HAP-1 (cell line): ENCODE measurements around the gene EPGN.
A peak's percentile ranks its signal among the peaks of the same experiment; 100 is the strongest.
"Not testable (repeated sequence)": the region's sequence is repeated elsewhere in the genome, so short reads cannot be mapped to it uniquely, and the experiment has no call there.

Experiments used
- DNase-seq, 2 experiments: peaks; one replicate each; pipeline ENCODE4 v3.0.0-alpha.2; 2016 to 2020; ENCODE audit warnings: low spot score in 2 of 2
- H3K27me3 ChIP-seq: fragments of 250-450 bp; sonication (Bioruptor Pico); 2 replicates; pipeline ENCODE4 v1.5.1; 2020; ENCODE audit warnings: low read depth, mild to moderate bottlenecking, moderate library complexity
- H3K36me3 ChIP-seq: fragments of 250-450 bp; sonication (Bioruptor Pico); replicated peaks from 2 replicates; pipeline ENCODE4 v1.5.1; 2020; ENCODE audit warnings: mild to moderate bottlenecking
- H3K4me1 ChIP-seq: fragments of 250-450 bp; sonication (Bioruptor Pico); 2 replicates; pipeline ENCODE4 v1.5.1; 2020; ENCODE audit warnings: mild to moderate bottlenecking
- H3K4me3 ChIP-seq: fragments of 250-450 bp; sonication (Bioruptor Pico); 2 replicates; pipeline ENCODE4 v1.5.1; 2020; ENCODE audit warnings: mild to moderate bottlenecking, moderate library complexity
- H3K9me3 ChIP-seq: fragments of 250-450 bp; sonication (Bioruptor Pico); 2 replicates; pipeline ENCODE4 v1.5.1; 2020; ENCODE audit warnings: mild to moderate bottlenecking, moderate library complexity
- in situ Hi-C: fragments of 300-500 bp; cut with MboI; formaldehyde crosslinking; loops from 3 replicates; pipeline ENCODE4 v1.14.3; 2020; ENCODE audit warnings: low sequenced_read_pairs, inconsistent platforms, mixed read lengths

EPGN gene

DNA sequence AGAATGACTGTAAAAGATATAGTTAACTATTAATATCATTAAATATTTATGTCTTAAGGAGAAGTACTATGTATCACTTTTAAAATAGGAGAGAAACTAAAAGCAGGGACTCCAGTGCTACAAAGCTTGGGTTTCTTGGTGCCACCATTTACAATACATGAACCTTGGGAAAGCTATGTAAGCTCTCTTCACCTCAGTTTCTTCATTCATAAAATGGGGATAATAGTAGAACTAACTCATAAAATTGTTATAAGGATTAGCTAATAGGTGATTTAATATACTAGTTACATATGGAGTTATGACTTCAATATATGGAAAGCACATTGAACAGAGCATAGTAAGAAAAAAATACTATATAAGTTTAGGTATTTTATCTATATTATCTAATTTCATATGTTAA lies 23.7 kb downstream of the EPGN start:
- H3K9me3 ChIP-seq = no peaks in the 10 kb centered on the region
- no peaks in the 10 kb centered on the region for H3K36me3 ChIP-seq
- no peaks in the 10 kb centered on the region for H3K4me1 ChIP-seq
- no peak for DNase-seq
- H3K4me3 ChIP-seq = no peak overlapping the region
- in situ Hi-C loops = no loop called here
- H3K27me3 ChIP-seq = peaks cover 5% of the 10 kb centered on the region

DNA sequence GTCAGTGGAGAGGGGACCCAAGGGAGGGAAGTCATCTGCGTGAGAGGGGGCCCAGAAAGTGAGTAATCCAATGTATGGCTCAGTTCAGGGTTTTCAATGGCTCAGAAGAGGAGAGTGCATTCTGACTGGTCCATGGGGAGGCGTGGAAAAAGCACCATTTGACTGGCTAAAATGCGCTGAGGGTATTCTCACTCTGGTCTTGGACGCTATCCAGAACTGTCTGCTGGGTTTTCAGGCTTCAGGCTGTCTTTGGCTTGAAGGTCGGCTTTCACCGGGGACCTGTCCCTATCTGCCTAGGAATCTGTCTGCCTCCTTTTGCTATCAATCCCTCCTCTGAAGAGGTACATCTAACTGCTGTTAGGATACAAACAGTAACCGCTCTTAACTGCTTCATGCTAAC lies 26.4 kb downstream of the EPGN start:
- H3K36me3 ChIP-seq = no peaks in the 10 kb centered on the region
- no peaks in the 10 kb centered on the region for H3K9me3 ChIP-seq
- no peaks in the 10 kb centered on the region for H3K4me1 ChIP-seq
- in situ Hi-C loops = no loop called here
- DNase-seq = no peak
- no peak overlapping the region for H3K4me3 ChIP-seq
- H3K27me3 ChIP-seq = peaks cover 2% of the 10 kb centered on the region; the same call in 1 of the 2 replicates

- Histone ChIP-seq H3K27me3 (peaks cover 2% of the 10 kb centered on the region; the same call in 1 of the 2 replicates), H3K9me3 (no peaks in the 10 kb centered on the region), H3K4me3 (no peak overlapping the region), H3K4me1 (no peaks in the 10 kb centered on the region), H3K36me3 (no peaks in the 10 kb centered on the region)
- in situ Hi-C loops = no loop called here
- DNase-seq = no peak
Measured at GRCh38 chr4:74335341-74336021, 27.2 kb downstream of the EPGN start.

- no peak overlapping the region for H3K4me3 ChIP-seq
- no peaks in the 10 kb centered on the region for H3K27me3 ChIP-seq
- H3K9me3 ChIP-seq = no peaks in the 10 kb centered on the region; the same call in 1 of the 2 replicates
- in situ Hi-C loops = no loop called here
- no peaks in the 10 kb centered on the region for H3K4me1 ChIP-seq
- DNase-seq = no peak
- H3K36me3 ChIP-seq = no peaks in the 10 kb centered on the region
Measured at GRCh38 chr4:74338792-74339333, 30.6 kb downstream of the EPGN start.

DNA sequence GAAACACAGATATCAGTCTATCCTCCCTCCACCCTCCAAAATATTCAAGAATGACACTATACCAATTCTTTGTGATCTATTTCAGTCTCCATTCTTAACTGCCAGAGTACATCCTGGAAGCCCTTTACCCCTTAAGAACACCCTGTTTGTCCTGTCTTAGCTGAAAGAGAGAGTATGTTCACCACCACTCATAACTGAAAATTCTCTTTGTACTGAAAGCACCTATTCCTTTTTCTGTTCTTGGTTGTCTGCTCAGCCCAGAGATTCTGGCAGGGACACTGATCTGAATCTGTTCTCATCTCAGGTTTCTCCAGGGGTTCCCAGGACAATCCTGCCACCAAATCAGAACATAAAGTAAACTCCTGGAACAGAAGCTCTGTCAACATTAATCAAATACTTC lies 31.2 kb downstream of the EPGN start:
- Histone ChIP-seq H3K4me1 (no peaks in the 10 kb centered on the region), H3K9me3 (no peaks in the 10 kb centered on the region; the same call in 1 of the 2 replicates), H3K4me3 (no peak overlapping the region), H3K36me3 (no peaks in the 10 kb centered on the region), H3K27me3 (no peaks in the 10 kb centered on the region)
- in situ Hi-C loops = no loop called here
- DNase-seq = no peak

GRCh38 chr4:74340421-74340820 lies 32.2 kb downstream of the EPGN start:
- H3K4me1 ChIP-seq, DNase-seq, H3K9me3 ChIP-seq, in situ Hi-C loops, H3K4me3 ChIP-seq, H3K27me3 ChIP-seq, H3K36me3 ChIP-seq: not testable (repeated sequence)

- Histone ChIP-seq H3K4me3 (no peak overlapping the region), H3K27me3 (no peaks in the 10 kb centered on the region), H3K36me3 (no peaks in the 10 kb centered on the region), H3K9me3 (no peaks in the 10 kb centered on the region; the same call in 1 of the 2 replicates), H3K4me1 (no peaks in the 10 kb centered on the region)
- DNase-seq = no peak
- in situ Hi-C loops = no loop called here
Measured at GRCh38 chr4:74344031-74344430, 35.8 kb downstream of the EPGN start.

DNA sequence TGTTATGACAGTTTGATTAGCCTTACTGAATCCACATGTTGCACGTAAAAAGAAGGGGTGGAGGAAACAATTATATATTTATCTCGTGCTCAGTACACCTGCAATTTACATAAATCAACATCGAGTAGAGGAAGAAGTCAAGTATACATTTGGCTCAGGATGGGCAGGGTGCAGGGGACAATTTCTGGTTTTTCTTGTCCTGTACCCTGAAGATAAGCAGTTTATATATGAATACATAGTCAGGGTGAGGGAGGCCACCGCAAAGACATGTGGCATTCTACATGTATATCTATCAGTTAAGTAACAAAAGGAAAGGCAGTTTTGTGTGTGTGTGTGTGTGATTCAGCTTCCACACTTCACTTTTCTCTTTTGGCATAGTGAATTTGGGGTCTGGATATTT lies 45.6 kb downstream of the EPGN start:
- H3K27me3 ChIP-seq = peaks cover 2% of the 10 kb centered on the region; the same call in 1 of the 2 replicates
- H3K9me3 ChIP-seq = no peaks in the 10 kb centered on the region
- in situ Hi-C loops = no loop called here
- DNase-seq = no peak
- H3K36me3 ChIP-seq = no peaks in the 10 kb centered on the region
- no peak overlapping the region for H3K4me3 ChIP-seq
- no peaks in the 10 kb centered on the region for H3K4me1 ChIP-seq

DNA sequence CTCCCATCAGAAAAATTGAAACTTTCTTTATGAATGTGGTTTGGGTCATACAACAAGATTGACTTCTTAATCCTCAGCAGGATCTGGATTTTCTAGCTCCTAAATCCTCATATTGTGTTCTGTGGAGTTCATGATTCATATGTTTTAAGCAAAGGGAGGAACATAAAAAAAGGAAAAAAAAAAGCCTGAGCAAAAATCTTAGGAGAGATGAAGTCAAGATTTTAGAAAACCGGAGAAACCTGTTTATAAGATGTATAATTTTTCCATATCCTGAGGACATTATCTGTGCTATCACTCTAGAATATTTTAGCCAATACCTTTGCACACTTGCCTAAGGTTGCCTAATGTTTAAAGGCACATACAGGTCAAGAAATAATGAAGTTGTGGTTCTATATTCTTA lies 49.7 kb downstream of the EPGN start:
- peaks cover 2% of the 10 kb centered on the region; the same call in 1 of the 2 replicates for H3K27me3 ChIP-seq
- DNase-seq = no peak
- H3K36me3 ChIP-seq = no peaks in the 10 kb centered on the region
- in situ Hi-C loops = no loop called here
- no peaks in the 10 kb centered on the region for H3K9me3 ChIP-seq
- no peak overlapping the region for H3K4me3 ChIP-seq
- H3K4me1 ChIP-seq = no peaks in the 10 kb centered on the region

GRCh38 chr4:74361671-74362070 lies 53.4 kb downstream of the EPGN start:
- in situ Hi-C loops = no loop called here
- Histone ChIP-seq H3K4me3 (no peak overlapping the region), H3K36me3 (no peaks in the 10 kb centered on the region), H3K4me1 (no peaks in the 10 kb centered on the region), H3K27me3 (peaks cover 22% of the 10 kb centered on the region), H3K9me3 (no peaks in the 10 kb centered on the region)
- DNase-seq = no peak

DNA sequence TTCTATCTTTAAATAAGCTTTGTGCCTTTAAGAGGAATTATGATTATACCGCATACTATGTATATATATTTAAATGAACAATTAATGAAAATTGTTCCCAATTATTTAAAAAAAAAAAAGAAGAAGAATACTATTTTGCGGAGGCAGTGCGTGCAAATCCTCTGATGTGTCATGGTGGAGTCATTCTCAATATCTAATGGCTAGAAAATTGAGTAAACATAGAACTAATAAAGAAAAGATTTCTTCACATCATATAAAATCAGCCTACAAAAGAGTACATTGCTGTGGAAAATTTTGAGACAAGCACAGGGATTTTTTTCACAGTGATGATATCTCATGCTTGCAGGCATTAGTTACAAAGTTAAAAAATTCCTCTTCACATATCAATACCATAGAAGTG lies 54.1 kb downstream of the EPGN start:
- no peaks in the 10 kb centered on the region for H3K36me3 ChIP-seq
- no peaks in the 10 kb centered on the region for H3K4me1 ChIP-seq
- in situ Hi-C loops = no loop called here
- H3K9me3 ChIP-seq = no peaks in the 10 kb centered on the region
- no peak for DNase-seq
- H3K4me3 ChIP-seq = no peak overlapping the region
- H3K27me3 ChIP-seq = peaks cover 27% of the 10 kb centered on the region

GRCh38 chr4:74364256-74364651 lies 56.0 kb downstream of the EPGN start:
- H3K4me3 ChIP-seq = no peak overlapping the region
- H3K36me3 ChIP-seq = no peaks in the 10 kb centered on the region
- no peaks in the 10 kb centered on the region for H3K4me1 ChIP-seq
- in situ Hi-C loops = no loop called here
- peaks cover 25% of the 10 kb centered on the region for H3K27me3 ChIP-seq
- no peaks in the 10 kb centered on the region for H3K9me3 ChIP-seq
- DNase-seq = no peak

DNA sequence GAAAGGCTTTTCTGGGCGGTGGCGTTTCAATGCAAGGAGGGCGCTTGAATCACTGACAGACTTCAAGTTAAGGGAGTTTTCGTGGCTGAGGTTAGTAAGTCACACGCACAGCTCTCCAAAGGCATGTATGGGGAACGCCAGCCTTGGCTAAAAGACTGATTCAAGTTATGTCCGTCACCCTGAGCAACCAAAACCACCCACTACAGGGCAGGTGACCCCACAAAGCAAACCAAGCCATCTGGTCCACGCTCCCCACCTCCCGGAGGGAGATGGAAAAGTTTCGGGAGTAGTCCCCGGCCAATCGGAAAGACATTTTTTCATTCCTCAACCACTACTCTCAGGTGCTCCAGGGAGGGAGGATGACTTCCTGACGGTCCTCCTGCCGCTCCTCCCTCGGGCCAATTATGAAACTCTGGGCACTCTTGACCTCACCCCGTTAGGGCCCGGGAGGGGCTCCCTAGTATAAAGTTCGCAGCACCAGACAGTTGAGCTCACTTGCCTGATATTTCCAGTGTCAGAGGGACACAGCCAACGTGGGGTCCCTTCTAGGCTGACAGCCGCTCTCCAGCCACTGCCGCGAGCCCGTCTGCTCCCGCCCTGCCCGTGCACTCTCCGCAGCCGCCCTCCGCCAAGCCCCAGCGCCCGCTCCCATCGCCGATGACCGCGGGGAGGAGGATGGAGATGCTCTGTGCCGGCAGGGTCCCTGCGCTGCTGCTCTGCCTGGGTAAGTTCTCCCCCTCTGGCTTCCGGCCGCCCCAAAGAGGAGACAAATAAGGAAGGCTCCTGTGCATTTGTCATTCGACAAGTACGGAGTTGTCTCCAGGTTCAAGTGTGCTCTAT lies 56.6 kb downstream of the EPGN start, which contains the start of gene EREG:
Gene EREG (plus strand): TSS at position 494 of the 840 bp plus-strand sequence. CDS start 164 bp downstream, at position 658.
- peak; percentile 12 to 36 for DNase-seq
- H3K36me3 ChIP-seq = no peaks in the 10 kb centered on the region
- in situ Hi-C loops = no loop called here
- H3K4me1 ChIP-seq = no peaks in the 10 kb centered on the region
- peaks cover 25% of the 10 kb centered on the region for H3K27me3 ChIP-seq
- H3K9me3 ChIP-seq = no peaks in the 10 kb centered on the region
- peak within 1 kb of the TSS; percentile 7; the same call in 1 of the 2 replicates for H3K4me3 ChIP-seq

GRCh38 chr4:74365761-74366160 lies 57.5 kb downstream of the EPGN start:
- Histone ChIP-seq H3K4me1 (no peaks in the 10 kb centered on the region), H3K4me3 (no peak overlapping the region), H3K27me3 (peaks cover 25% of the 10 kb centered on the region), H3K36me3 (no peaks in the 10 kb centered on the region), H3K9me3 (no peaks in the 10 kb centered on the region)
- in situ Hi-C loops = no loop called here
- no peak for DNase-seq
